ENCODE results near the gene TSPAN7.

- no peak for TF ChIP-seq EZH2 (IDR thresholded peaks at IDR 0.05; ENCODE audit: borderline replicate concordance, low read depth, low read length, severe bottlenecking)
- TF ChIP-seq CTCF (IDR thresholded peaks at IDR 0.05; ENCODE audit: extremely low read depth in 1 of 2, insufficient read depth in 1 of 2, low read depth in 1 of 2, low read length in 2 of 2), result no peak
- TF ChIP-seq POLR2AphosphoS5 (IDR thresholded peaks at IDR 0.05; ENCODE audit: insufficient read depth, low read depth, low read length), result no peak
- no peak for TF ChIP-seq POLR2A (IDR thresholded peaks at IDR 0.05; ENCODE audit: low read depth, low read length)
- TF ChIP-seq MYC (IDR thresholded peaks at IDR 0.05; ENCODE audit: low read depth, low read length), result no peak
- TF ChIP-seq, protein P1, sequence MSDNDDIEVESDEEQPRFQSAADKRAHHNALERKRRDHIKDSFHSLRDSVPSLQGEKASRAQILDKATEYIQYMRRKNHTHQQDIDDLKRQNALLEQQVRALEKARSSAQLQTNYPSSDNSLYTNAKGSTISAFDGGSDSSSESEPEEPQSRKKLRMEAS (IDR thresholded peaks at IDR 0.05; ENCODE audit: insufficient read depth, insufficient read length), result no peak
- no peak for TF ChIP-seq GATA2 (IDR thresholded peaks at IDR 0.05; ENCODE audit: insufficient read depth, insufficient read length, low read depth, low read length)
Measured at GRCh38 chrX:38697461-38697860, 136.1 kb downstream of the TSPAN7 start.
